OCI-LY1 (cell line): ENCODE data around the gene SPC25.

Experiments used
- CTCF ChIP-seq: fragments of 200-600 bp; sonication (generic), shearing (Covaris generic); IDR thresholded peaks from 2 replicates; pipeline ENCODE4 v1.5.1; 2017; ENCODE audit warnings: mild to moderate bottlenecking, antibody characterized with exemption, low read length, moderate library complexity, mixed read lengths
- EZH2 ChIP-seq: fragments of 200-600 bp; sonication (generic), shearing (Covaris generic); IDR thresholded peaks from 2 replicates; pipeline ENCODE4 v1.8.0; 2017; ENCODE audit warnings: borderline replicate concordance, mixed run types, mild to moderate bottlenecking, antibody characterized with exemption, low read length, moderate library complexity, mixed read lengths

DNA sequence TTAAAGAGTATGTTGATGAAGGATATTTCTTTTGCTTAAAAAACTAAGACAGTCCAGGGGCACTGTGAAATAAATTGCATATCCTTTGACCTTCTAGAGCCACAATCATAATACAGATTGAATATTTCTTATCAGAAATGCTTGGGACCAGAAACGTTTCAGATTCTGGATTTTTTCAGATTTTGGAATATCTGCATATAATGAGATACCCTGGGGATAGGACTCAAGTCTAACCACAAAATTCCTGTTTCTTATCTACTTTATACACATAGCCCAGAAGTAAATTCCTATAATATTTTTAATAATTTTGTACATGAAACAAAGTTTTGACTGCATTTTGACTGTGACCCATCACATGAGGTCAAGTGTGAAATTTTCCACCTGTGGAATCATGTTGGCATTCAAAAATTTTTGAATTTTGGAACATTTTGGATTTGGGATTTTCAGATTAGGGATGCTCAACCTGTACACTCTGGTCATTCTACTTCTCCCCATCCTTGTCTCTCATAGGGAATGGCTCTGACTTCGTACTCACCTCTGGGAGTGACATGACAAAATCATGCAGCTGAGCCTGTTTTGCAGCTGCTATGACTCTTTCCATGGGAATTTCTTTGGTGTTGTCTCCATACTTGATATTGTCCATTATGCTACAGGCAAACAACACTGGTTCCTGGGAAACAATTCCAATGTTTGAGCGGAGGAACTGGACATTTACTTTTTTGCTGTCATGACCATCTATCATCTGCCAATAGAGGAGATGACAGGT lies 36.6 kb upstream of the SPC25 start:
- TF ChIP-seq CTCF = no peak
- no peak for TF ChIP-seq EZH2
